ENCODE results near the gene DNAJB11. TPM values are rescaled to one million over a fixed set of nuclear protein-coding genes. Genes with fewer than 3 reads are reported as not detected.
"Not testable (repeated sequence)": the region's sequence is repeated elsewhere in the genome, so short reads cannot be mapped to it uniquely, and the experiment has no call there.

Gene DNAJB11
- total RNA-seq, 1 donor: 60.5 TPM

DNA sequence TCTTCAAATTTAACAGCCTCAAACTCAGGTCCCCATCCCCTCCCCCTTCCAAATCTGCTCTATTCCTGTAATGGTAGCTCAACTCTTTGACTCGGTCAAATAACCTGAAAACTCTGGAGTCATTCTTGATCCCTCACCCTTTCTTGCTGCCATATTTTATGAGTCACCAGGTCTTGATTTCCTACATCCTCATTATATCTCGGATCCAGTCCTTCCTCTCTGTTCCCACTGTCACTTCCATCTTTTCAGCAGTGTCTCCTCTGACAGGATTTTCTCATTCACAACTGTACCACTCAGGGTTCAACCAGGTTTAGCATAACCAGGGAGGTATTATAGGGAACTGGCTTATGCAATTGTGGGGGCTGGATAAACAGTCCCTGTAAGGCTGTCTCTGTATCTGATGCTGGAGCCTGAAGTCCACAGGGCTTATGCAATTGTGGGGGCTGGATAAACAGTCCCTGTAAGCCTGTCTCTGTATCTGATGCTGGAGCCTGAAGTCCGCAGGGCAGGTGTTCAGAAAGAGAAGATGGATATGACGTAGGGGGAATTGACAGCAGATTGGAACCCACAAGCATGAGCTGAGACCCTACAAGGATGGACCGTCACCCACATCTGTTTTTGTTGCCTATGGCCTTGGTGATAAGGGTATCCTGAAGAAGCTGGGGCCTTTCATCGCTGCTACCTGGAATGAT lies 60.6 kb downstream of the DNAJB11 start:
- TF ChIP-seq, protein P1, sequence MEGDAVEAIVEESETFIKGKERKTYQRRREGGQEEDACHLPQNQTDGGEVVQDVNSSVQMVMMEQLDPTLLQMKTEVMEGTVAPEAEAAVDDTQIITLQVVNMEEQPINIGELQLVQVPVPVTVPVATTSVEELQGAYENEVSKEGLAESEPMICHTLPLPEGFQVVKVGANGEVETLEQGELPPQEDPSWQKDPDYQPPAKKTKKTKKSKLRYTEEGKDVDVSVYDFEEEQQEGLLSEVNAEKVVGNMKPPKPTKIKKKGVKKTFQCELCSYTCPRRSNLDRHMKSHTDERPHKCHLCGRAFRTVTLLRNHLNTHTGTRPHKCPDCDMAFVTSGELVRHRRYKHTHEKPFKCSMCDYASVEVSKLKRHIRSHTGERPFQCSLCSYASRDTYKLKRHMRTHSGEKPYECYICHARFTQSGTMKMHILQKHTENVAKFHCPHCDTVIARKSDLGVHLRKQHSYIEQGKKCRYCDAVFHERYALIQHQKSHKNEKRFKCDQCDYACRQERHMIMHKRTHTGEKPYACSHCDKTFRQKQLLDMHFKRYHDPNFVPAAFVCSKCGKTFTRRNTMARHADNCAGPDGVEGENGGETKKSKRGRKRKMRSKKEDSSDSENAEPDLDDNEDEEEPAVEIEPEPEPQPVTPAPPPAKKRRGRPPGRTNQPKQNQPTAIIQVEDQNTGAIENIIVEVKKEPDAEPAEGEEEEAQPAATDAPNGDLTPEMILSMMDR (IDR thresholded peaks at IDR 0.05; ENCODE audit: insufficient read depth, low read depth, low read length): no peak
- H3K4me3 ChIP-seq (ENCODE audit: low read depth, low read length): no peak overlapping the region
- no peak for DNase-seq (ENCODE audit: low read depth)

DNA sequence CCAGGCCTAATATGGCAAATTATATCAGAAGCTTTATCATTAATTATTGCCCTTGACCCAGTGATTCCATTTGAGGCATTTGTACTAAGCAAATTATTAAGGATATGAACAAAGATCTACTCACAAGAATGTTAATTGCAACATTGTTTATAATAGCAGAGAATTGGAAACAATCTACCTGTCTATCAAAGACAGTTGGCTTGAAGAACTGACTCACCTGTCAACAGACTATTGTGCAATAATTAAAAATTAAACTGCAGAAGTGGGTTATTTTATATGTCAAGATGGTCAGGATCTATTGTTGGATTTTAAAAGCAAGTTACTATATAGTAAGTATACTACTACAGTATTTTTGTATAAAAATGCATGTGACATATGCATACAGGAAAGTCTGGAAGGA lies 63.0 kb downstream of the DNAJB11 start:
- H3K4me3 ChIP-seq (ENCODE audit: low read depth, low read length): no peak overlapping the region
- TF ChIP-seq, protein P1 (IDR thresholded peaks at IDR 0.05; ENCODE audit: insufficient read depth, low read depth, low read length): no peak
- no peak for DNase-seq (ENCODE audit: low read depth)

DNA sequence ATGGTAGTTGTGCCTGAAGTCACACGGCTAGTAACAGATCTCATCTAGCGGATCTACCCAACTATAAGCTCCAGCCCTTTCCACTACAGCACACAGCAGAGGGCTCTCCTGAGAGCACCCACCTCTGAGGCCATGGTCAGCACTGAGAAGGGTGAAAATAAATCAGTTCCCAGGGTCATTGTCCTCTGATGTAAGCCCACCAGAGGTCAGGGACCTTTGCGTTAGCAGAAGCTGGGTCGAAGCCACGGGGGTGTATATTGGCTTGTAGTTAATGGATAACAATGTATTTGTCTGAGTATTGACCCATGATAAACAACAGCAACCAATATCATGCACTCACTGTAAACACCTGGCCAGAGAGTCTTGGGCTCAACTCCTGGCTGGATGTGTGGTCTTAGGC lies 63.7 kb downstream of the DNAJB11 start:
- not testable (repeated sequence) for H3K4me3 ChIP-seq (ENCODE audit: low read depth, low read length); DNase-seq (ENCODE audit: low read depth)

Small RNA genes lying within 50 kb of the gene (small RNA-seq; reads per million reads assigned to genes)
- not detected for gene RF00017

Other genes with a start within 250 kb of the DNAJB11 start
- under 0.01 and 0.32 TPM in 2 replicates for gene DGKG, start 208.5 kb upstream of the DNAJB11 start, total RNA-seq
- 0.86 and 1.6 TPM in 2 replicates for gene CRYGS, start 26.3 kb upstream of the DNAJB11 start, total RNA-seq
- gene TBCCD1, start 3.4 kb upstream of the DNAJB11 start, total RNA-seq: 10.3 and 25.9 TPM in 2 replicates
- not detected in 2 replicates for gene AHSG, start 42.3 kb downstream of the DNAJB11 start, total RNA-seq
- not detected in 2 replicates for gene FETUB, start 69.7 kb downstream of the DNAJB11 start, total RNA-seq
- gene HRG, start 95.3 kb downstream of the DNAJB11 start, total RNA-seq: not detected in 2 replicates
- not detected in 2 replicates for gene KNG1, start 146.6 kb downstream of the DNAJB11 start, total RNA-seq
- 319 and 691 TPM in 2 replicates for gene EIF4A2, start 212.9 kb downstream of the DNAJB11 start, total RNA-seq
- 19.3 and 25.5 TPM in 2 replicates for gene RFC4, start 235.8 kb downstream of the DNAJB11 start, total RNA-seq